Nephron progenitor cell (in vitro differentiated cells): ENCODE measurements around the gene TTL.
"Not testable (repeated sequence)": the region's sequence is repeated elsewhere in the genome, so short reads cannot be mapped to it uniquely, and the experiment has no call there.

Source experiments
- DNase-seq: peaks from one replicate; pipeline ENCODE4 v3.0.0; 2021
- H3K27ac Mint-ChIP-seq: 2 replicates; pipeline ENCODE4 v1.8.0; 2021; ENCODE audit warnings: mild to moderate bottlenecking, moderate library complexity, mixed read lengths
- H3K27me3 Mint-ChIP-seq: 2 replicates; pipeline ENCODE4 v1.8.0; 2021; ENCODE audit warnings: mild to moderate bottlenecking, low read depth, mixed read lengths; ENCODE audit not compliant: poor library complexity
- H3K36me3 Mint-ChIP-seq: 2 replicates; pipeline ENCODE4 v1.8.0; 2021; ENCODE audit warnings: low read depth, mixed read lengths
- H3K4me1 Mint-ChIP-seq: 2 replicates; pipeline ENCODE4 v1.8.0; 2021; ENCODE audit warnings: mixed read lengths
- H3K4me3 Mint-ChIP-seq: 2 replicates; pipeline ENCODE4 v1.8.0; 2021; ENCODE audit warnings: mild to moderate bottlenecking, moderate library complexity, mixed read lengths
- H3K9me3 Mint-ChIP-seq: 2 replicates; pipeline ENCODE4 v1.8.0; 2021; ENCODE audit warnings: mild to moderate bottlenecking, moderate library complexity, mixed read lengths
- CTCF ChIP-seq: fragments of 200-600 bp; sonication (generic); IDR thresholded peaks from 2 replicates; pipeline ENCODE4 v1.5.0; 2021; ENCODE audit warnings: antibody characterized with exemption

The TTL gene

GRCh38 chr2:112493858-112494648 is 12.1 kb downstream of the TTL start:
- no peak for DNase-seq

GRCh38 chr2:112494828-112495227 is 12.9 kb downstream of the TTL start:
- no peak for DNase-seq
- no peaks in the 10 kb centered on the region for H3K9me3 Mint-ChIP-seq
- H3K4me1 Mint-ChIP-seq, result no peaks in the 10 kb centered on the region
- H3K27ac Mint-ChIP-seq, result no peak overlapping the region
- no peak overlapping the region for H3K4me3 Mint-ChIP-seq
- H3K27me3 Mint-ChIP-seq, result no peaks in the 10 kb centered on the region
- TF ChIP-seq CTCF, result no peak
- H3K36me3 Mint-ChIP-seq, result peaks cover 24% of the 10 kb centered on the region

More at GRCh38 chr2:112493858-112494648, 12.1 kb downstream of the TTL start:
- Mint-ChIP-seq H3K27me3 (no peaks in the 10 kb centered on the region), H3K9me3 (no peaks in the 10 kb centered on the region), H3K27ac (no peak overlapping the region), H3K4me3 (no peak overlapping the region), H3K36me3 (peaks cover 26% of the 10 kb centered on the region), H3K4me1 (no peaks in the 10 kb centered on the region)
- no peak for TF ChIP-seq CTCF

GRCh38 chr2:112495878-112496277 is 13.9 kb downstream of the TTL start:
- not testable (repeated sequence) for DNase-seq, H3K4me1 Mint-ChIP-seq, H3K9me3 Mint-ChIP-seq, H3K27ac Mint-ChIP-seq, H3K27me3 Mint-ChIP-seq, H3K4me3 Mint-ChIP-seq
- peaks cover 23% of the 10 kb centered on the region for H3K36me3 Mint-ChIP-seq

- H3K27me3 Mint-ChIP-seq, H3K4me3 Mint-ChIP-seq, H3K4me1 Mint-ChIP-seq, H3K27ac Mint-ChIP-seq, DNase-seq: not testable (repeated sequence)
- peaks cover 33% of the 10 kb centered on the region for H3K36me3 Mint-ChIP-seq
- H3K9me3 Mint-ChIP-seq, result peaks cover 15% of the 10 kb centered on the region
These were observed 19.0 kb downstream of the TTL start for GRCh38 chr2:112500850-112501484.

- Mint-ChIP-seq H3K4me3 (peak overlapping the region; percentile 31), H3K9me3 (peaks cover 32% of the 10 kb centered on the region), H3K36me3 (peaks cover 46% of the 10 kb centered on the region), H3K27ac (peak overlapping the region; percentile 90)
- H3K27me3 Mint-ChIP-seq, H3K4me1 Mint-ChIP-seq, DNase-seq: not testable (repeated sequence)
These were observed 27.5 kb downstream of the TTL start for GRCh38 chr2:112509239-112509998.

GRCh38 chr2:112516801-112517200 is 34.8 kb downstream of the TTL start:
- no peak for TF ChIP-seq CTCF
- no peak overlapping the region for H3K27ac Mint-ChIP-seq

GRCh38 chr2:112518807-112519206 is 36.9 kb downstream of the TTL start:
- no peaks in the 10 kb centered on the region for H3K4me1 Mint-ChIP-seq
- no peak overlapping the region for H3K27ac Mint-ChIP-seq
- no peak for TF ChIP-seq CTCF
- no peak overlapping the region for H3K4me3 Mint-ChIP-seq
- peaks cover 90% of the 10 kb centered on the region for H3K36me3 Mint-ChIP-seq
- no peaks in the 10 kb centered on the region for H3K27me3 Mint-ChIP-seq
- DNase-seq, result no peak
- H3K9me3 Mint-ChIP-seq, result peaks cover 25% of the 10 kb centered on the region

More at GRCh38 chr2:112516801-112517200, 34.8 kb downstream of the TTL start:
- DNase-seq, result no peak
- peaks cover 85% of the 10 kb centered on the region for H3K36me3 Mint-ChIP-seq
- H3K4me3 Mint-ChIP-seq, result no peak overlapping the region
- H3K27me3 Mint-ChIP-seq, result no peaks in the 10 kb centered on the region
- H3K4me1 Mint-ChIP-seq, result no peaks in the 10 kb centered on the region
- peaks cover 38% of the 10 kb centered on the region for H3K9me3 Mint-ChIP-seq
